Pancreas (tissue), 10 donors: ENCODE data around the gene TGFB1I1. TPM values are rescaled to one million over a fixed set of nuclear protein-coding genes. Genes with fewer than 3 reads are reported as not detected.

Experiments used
- ATAC-seq, 4 donors: fragments of 200-7000 bp; cut with Tn5 transposase; one replicate each; pipeline versions ENCODE4 v1.8.0 to v1.9.1; 2020; ENCODE audit warnings: mild to moderate bottlenecking in 4 of 4, moderate library complexity in 4 of 4
- DNase-seq, 6 donors: peaks; one replicate each; pipeline ENCODE4 v3.0.0-alpha.2; 2020
- FAIRE-seq: peaks from 2 replicates; lab custom pipeline; 2012; peaks lifted over from hg19 to GRCh38; lab: Jason Lieb, UNC
- H3K27ac ChIP-seq, 4 donors: fragments of 200-600 bp; sonication (generic); 1 replicate in 3 of 4; 2 replicates in 1 of 4; pipeline versions ENCODE4 v1.5.0 to v1.8.0; 2020
- H3K27me3 ChIP-seq, 4 donors: fragments of 200-600 bp; one replicate each; pipeline ENCODE4 v1.8.0; 2021
- H3K36me3 ChIP-seq, 3 donors: fragments of 200-600 bp; sonication (generic) in 1 of 3; one replicate each; pipeline versions ENCODE4 v1.5.0 to v1.8.0; 2020 to 2021
- H3K4me1 ChIP-seq, 3 donors: fragments of 200-600 bp; one replicate each; pipeline ENCODE4 v1.8.0; 2021
- H3K4me3 ChIP-seq, 4 donors: fragments of 200-600 bp; sonication (generic) in 2 of 4; one replicate each; pipeline versions ENCODE4 v1.5.0 to v1.8.0; 2020 to 2021
- H3K9me3 ChIP-seq, 4 donors: fragments of 200-600 bp; one replicate each; pipeline ENCODE4 v1.8.0; 2021
- CTCF ChIP-seq, 4 donors: fragments of 200-600 bp; sonication (generic) in 3 of 4; IDR thresholded peaks; one replicate each; pipeline versions ENCODE4 v1.5.0 to v1.8.0; 2021; ENCODE audit warnings: antibody characterized with exemption in 4 of 4
- WGBS, 2 donors: extraction: QIAGEN DNeasy Blood & Tissue Kit; methylation state at CpG; one replicate each; pipeline ENCODE4 v1.1.7; 2013; 5-methylcytosine and 5-hydroxymethylcytosine counted together
- intact Hi-C, 3 donors: fragments of 100-400 bp; cut with DNase I; formaldehyde crosslinking; loops; one replicate each; pipeline versions ENCODE4 v1.11.1 to v1.14.2; 2022
- polyA plus RNA-seq, 2 donors: library from polyadenylated mRNA; stranded (reverse); fragments of 200-250 nt; gene quantifications; one replicate each; pipeline ENCODE4 v1.2.3, GENCODE V29; 2013
- total RNA-seq, 6 donors: library from RNA; stranded (reverse); fragmentation: NEBNext Ultra II Directional in 4 of 6; extraction: Animal tissue kit (Norgen Biotek cat#: 25700) in 4 of 6; gene quantifications; one replicate each; pipeline versions ENCODE4 v1.2.1 to v1.2.4, GENCODE V29; 2021 to 2023
- donor health status: healthy with polysubstance abuse.
- donor health status: DM: no; HTN: no; CAD: no; lungs with moderate emphysema.
- donor health status: DM: no; HTN: no; CAD: no.
- donor health status: control.
- donor health status: control.
- donor health status: Bipolar disorder and iron deficiency.
- donor health status: DM: yes; HTN: yes; CAD: no.
- donor health status: DM: no; HTN: no; CAD: no.
- donor health status: DM: no; HTN: no; CAD: no.
- donor health status: DM: yes; HTN: yes; CAD: no.

The TGFB1I1 gene
- total RNA-seq, result 10 to 100 TPM in 1 of 6 donors, 1 to 10 TPM in 5; 1.1 to 13.2 (median 4.6) TPM
- 1 to 10 TPM; 8.6 TPM for polyA plus RNA-seq

GRCh38 chr16:31471875-31472708 lies at the start of gene TGFB1I1:
Gene TGFB1I1 (plus strand): TSS chr16:31472152. CDS start chr16:31472189, 37 bp downstream.
- intact Hi-C loops, result no loop called here
- WGBS, 2 donors, result 3% methylated on average over 38 to 62 of the region's 63 CpGs
- DNase-seq (no peak), FAIRE-seq (no peak), ATAC-seq (peak in 2 of 4 donors; percentile 1 to 6)
- no peaks in the 10 kb centered on the region for H3K27me3 ChIP-seq
- H3K4me3 ChIP-seq, result peak within 1 kb of the TSS; percentile 12 to 50 (median 22)
- no peaks in the 10 kb centered on the region for H3K9me3 ChIP-seq
- TF ChIP-seq CTCF (IDR thresholded peaks at IDR 0.05), result no peak
- H3K4me1 ChIP-seq, result peaks cover 0 to 7% (median 3%) of the 10 kb centered on the region in 3 donors
- no peaks in the 10 kb centered on the region for H3K36me3 ChIP-seq
- H3K27ac ChIP-seq, result peak within 1 kb of the TSS in 2 of 4 donors; percentile 50 to 51

- intact Hi-C loops, result no loop called here
- Histone ChIP-seq H3K27me3 (no peaks in the 10 kb centered on the region), H3K4me3 (no peak overlapping the region), H3K27ac (no peak overlapping the region), H3K4me1 (no peaks in the 10 kb centered on the region), H3K9me3 (no peaks in the 10 kb centered on the region), H3K36me3 (no peaks in the 10 kb centered on the region)
- no peak for ATAC-seq
- DNase-seq, result peak in 1 of 6 donors; percentile 5
- no peak for TF ChIP-seq CTCF (IDR thresholded peaks at IDR 0.05)
- 53 to 77% methylated on average over 3 of the region's 3 CpGs for WGBS, 2 donors
- no peak for FAIRE-seq
Observed at GRCh38 chr16:31423241-31423640, 48.7 kb upstream of the TGFB1I1 start.

- ATAC-seq (no peak), FAIRE-seq (no peak), DNase-seq (peak in 1 of 6 donors; percentile 20)
- no peak for TF ChIP-seq CTCF (IDR thresholded peaks at IDR 0.05)
- H3K4me3 ChIP-seq, result no peak overlapping the region
- no peaks in the 10 kb centered on the region for H3K9me3 ChIP-seq
- no peaks in the 10 kb centered on the region for H3K4me1 ChIP-seq
- H3K27ac ChIP-seq, result no peak overlapping the region
- no peaks in the 10 kb centered on the region for H3K36me3 ChIP-seq
- 64 to 73% methylated on average over 12 of the region's 12 CpGs for WGBS, 2 donors
- intact Hi-C loops, result no loop called here
- H3K27me3 ChIP-seq, result no peaks in the 10 kb centered on the region
Observed at GRCh38 chr16:31423801-31424200, 48.2 kb upstream of the TGFB1I1 start.

GRCh38 chr16:31427441-31428278 lies 44.3 kb upstream of the TGFB1I1 start:
- Histone ChIP-seq H3K27ac (peak overlapping the region in 2 of 4 donors; percentile 22 to 51), H3K36me3 (no peaks in the 10 kb centered on the region), H3K4me3 (peak overlapping the region in 2 of 4 donors; percentile 39 to 47), H3K9me3 (no peaks in the 10 kb centered on the region), H3K27me3 (no peaks in the 10 kb centered on the region), H3K4me1 (no peaks in the 10 kb centered on the region)
- no peak for TF ChIP-seq CTCF (IDR thresholded peaks at IDR 0.05)
- no peak for FAIRE-seq
- intact Hi-C loops, result no loop called here
- peak; percentile 58 to 86 (median 78) for DNase-seq
- 12 to 22% methylated on average over 47 to 79 of the region's 83 CpGs for WGBS, 2 donors
- peak; percentile 80 to 88 (median 86) for ATAC-seq
